HG03064 (cell line): ENCODE data around the gene RCSD1.
"Not testable (repeated sequence)": the region's sequence is repeated elsewhere in the genome, so short reads cannot be mapped to it uniquely, and the experiment has no call there.

ENCODE experiments used
- ATAC-seq: cut with Tn5 transposase; IDR thresholded peaks from one replicate; pipeline ENCODE4 v1.9.1; 2021; ENCODE audit warnings: low read depth; ENCODE audit not compliant: unreplicated experiment

Gene RCSD1

GRCh38 chr1:167710836-167711235 lies 80.8 kb downstream of the RCSD1 start:
- ATAC-seq: no peak

- no peak for ATAC-seq
Measured at GRCh38 chr1:167711797-167712196, 81.8 kb downstream of the RCSD1 start.

- ATAC-seq: no peak
Measured at GRCh38 chr1:167713330-167714081, 83.5 kb downstream of the RCSD1 start.

GRCh38 chr1:167714098-167714438 lies 84.0 kb downstream of the RCSD1 start:
- ATAC-seq: peak; percentile 44

GRCh38 chr1:167714439-167715156 lies 84.6 kb downstream of the RCSD1 start:
- peak; percentile 45 for ATAC-seq

- peak; percentile 41 for ATAC-seq
Measured at GRCh38 chr1:167715157-167715999, 85.3 kb downstream of the RCSD1 start.

- ATAC-seq: no peak
Measured at GRCh38 chr1:167716000-167716271, 85.9 kb downstream of the RCSD1 start.

GRCh38 chr1:167717351-167717750 lies 87.3 kb downstream of the RCSD1 start:
- no peak for ATAC-seq

GRCh38 chr1:167718914-167719691 lies 89.1 kb downstream of the RCSD1 start:
- ATAC-seq: no peak

GRCh38 chr1:167719715-167720421 lies 89.8 kb downstream of the RCSD1 start:
- not testable (repeated sequence) for ATAC-seq

- no peak for ATAC-seq
Measured at GRCh38 chr1:167720965-167721616, 91.1 kb downstream of the RCSD1 start.

GRCh38 chr1:167721617-167722151 lies 91.7 kb downstream of the RCSD1 start, which contains the start of gene MPZL1:
Gene MPZL1 (plus strand): TSS chr1:167721982. CDS start chr1:167722152, 170 bp downstream.
- ATAC-seq: peak; percentile 81

GRCh38 chr1:167722152-167722869 lies 92.3 kb downstream of the RCSD1 start:
- peak; percentile 15 for ATAC-seq

GRCh38 chr1:167722870-167723251 lies 92.8 kb downstream of the RCSD1 start:
- no peak for ATAC-seq

- ATAC-seq: no peak
Measured at GRCh38 chr1:167723707-167724323, 93.8 kb downstream of the RCSD1 start.

GRCh38 chr1:167726008-167726407 lies 96.0 kb downstream of the RCSD1 start:
- ATAC-seq: no peak

GRCh38 chr1:167728818-167729410 lies 98.9 kb downstream of the RCSD1 start:
- no peak for ATAC-seq

GRCh38 chr1:167734227-167734626 lies 104.2 kb downstream of the RCSD1 start:
- no peak for ATAC-seq
